HG03060 (cell line): ENCODE results near the gene FCHSD2.

Experiments used
- ATAC-seq: cut with Tn5 transposase; IDR thresholded peaks from one replicate; pipeline ENCODE4 v1.9.1; 2021; ENCODE audit warnings: low read depth, moderate number of reproducible peaks; ENCODE audit not compliant: unreplicated experiment

FCHSD2 gene

GRCh38 chr11:73019449-73019848, 122.7 kb downstream of the FCHSD2 start:
- no peak for ATAC-seq

- ATAC-seq, result no peak
Observed at GRCh38 chr11:73018856-73019255, 123.3 kb downstream of the FCHSD2 start.

- no peak for ATAC-seq
Observed at GRCh38 chr11:73017024-73017751, 124.9 kb downstream of the FCHSD2 start.

GRCh38 chr11:73013021-73013420, 129.1 kb downstream of the FCHSD2 start:
- ATAC-seq, result no peak

DNA sequence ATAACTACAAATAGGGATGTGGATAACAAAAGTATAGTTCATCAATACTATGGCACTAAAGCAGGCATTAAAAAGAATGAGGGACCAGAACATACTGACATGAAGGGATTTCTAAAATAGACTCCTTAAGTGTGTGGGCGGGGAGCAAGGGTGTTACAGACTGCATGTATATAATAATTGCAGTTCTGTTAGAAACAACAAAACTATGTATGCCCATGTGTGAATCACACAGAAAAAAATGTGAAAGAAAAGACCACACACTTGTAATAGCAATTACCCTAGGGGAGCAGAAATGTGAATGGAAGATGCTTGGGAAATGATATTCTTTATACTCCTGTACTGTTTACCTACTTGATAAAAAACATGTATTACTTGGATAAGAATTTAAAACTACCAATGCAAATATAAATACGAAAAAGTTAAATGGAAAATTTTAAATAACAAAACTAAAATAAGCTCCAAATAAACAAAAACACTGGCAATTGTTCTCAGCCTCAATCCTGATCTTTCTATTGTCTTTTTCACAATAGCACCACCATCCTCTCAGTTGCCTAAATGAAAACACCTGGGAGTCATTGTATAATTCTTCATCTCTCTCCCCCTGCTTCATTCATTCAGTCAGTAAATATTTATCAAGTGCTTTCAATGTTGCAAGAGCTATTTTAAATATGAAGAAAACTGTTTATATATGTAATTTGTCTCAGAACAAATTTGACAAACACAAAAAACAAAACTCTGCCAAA, 129.8 kb downstream of the FCHSD2 start:
- ATAC-seq, result no peak

- ATAC-seq, result no peak
Observed at GRCh38 chr11:73011126-73011817, 130.8 kb downstream of the FCHSD2 start.

GRCh38 chr11:73009972-73010371, 132.1 kb downstream of the FCHSD2 start:
- ATAC-seq, result no peak

DNA sequence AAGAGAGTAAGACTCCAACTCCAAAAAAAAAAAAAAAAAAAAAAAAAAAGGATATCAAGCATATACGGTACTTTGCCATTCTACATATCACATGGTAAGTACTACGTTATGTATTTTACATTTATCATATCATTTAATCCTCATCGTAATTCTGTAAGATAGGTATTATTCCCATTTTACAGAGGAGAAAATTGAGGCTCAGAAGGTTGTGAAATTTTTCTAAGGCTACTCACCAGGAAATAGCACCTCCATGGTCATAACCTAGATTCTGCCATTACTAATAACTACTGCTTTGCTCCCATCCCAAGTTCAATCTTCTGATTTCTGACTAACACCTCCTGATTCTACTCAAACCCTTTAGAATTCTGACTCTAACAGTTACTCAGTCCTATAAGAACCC, 138.0 kb downstream of the FCHSD2 start:
- no peak for ATAC-seq

DNA sequence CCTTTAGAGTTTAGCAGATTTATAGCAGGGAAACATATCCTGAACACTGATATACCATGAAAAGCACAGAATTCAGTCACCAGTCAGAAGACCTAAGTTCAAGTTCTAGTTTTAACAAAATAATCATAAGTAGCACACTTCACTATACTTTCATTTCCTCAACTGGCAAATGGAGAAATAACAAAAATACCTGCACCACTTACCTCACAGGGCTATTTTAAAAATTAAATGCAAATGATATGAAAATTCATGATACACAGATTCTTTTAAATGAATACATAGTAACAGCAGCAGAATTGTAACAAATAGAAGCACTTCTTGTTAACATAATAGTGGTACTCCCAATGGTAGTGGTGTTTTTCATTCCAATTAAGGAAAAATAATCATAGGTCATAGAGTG, 139.0 kb downstream of the FCHSD2 start:
- no peak for ATAC-seq

GRCh38 chr11:73002214-73002613, 139.9 kb downstream of the FCHSD2 start:
- ATAC-seq, result no peak

DNA sequence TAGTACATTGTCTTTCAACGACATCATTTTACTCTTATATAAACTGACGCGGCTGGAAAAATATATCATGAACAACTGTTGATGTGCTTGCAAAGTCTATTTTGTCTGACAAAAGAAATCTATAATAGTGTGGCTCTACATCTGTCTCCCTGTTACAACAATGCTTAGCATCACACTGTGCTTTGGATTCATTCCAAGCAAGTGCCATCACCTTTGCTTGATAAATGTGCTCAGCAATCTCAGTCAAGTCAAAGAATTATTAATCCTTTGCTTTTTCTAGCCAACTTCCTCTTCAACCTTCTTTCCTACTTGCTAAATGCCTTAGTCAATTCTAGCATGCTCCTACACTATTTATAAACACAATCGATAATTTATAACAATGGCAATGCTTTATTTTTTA, 140.5 kb downstream of the FCHSD2 start:
- no peak for ATAC-seq

DNA sequence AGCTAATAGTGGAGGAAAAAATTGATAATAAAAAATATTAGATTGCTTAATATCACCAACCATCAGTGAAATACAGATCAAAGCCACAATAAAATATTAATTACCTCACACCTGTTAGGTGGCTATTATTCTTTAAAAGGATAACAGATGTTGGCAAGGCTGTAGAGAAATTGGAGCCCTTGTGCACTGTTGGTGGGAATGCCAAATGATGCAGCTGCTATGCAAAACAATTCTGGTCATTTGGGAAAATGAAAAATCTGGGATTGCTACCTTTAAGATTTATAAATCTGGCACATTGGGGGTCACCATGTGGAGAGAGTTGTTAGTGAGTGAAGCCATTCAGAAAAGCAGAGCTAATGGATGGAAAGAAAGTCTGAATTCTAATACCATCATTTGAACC, 143.4 kb downstream of the FCHSD2 start:
- ATAC-seq, result no peak

DNA sequence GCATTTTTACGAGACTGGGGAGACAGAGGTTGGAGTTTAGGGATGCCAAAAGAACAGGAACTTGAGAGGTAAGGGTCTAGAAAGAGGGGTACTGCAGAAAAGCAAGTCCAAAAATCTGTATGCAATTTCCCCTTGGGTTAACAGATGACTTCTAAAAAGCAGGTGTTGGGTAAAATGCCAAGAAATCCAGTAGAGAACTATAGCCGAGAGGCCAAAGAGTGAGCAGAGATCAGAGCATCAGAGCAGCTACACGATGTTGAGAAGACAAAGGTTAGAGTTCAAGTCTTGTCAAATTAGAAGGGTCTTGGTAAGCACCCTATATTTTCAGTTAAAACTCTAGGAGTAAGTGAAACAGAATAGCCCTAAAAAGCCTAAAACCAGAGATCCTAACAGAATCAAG, 145.2 kb downstream of the FCHSD2 start:
- no peak for ATAC-seq

DNA sequence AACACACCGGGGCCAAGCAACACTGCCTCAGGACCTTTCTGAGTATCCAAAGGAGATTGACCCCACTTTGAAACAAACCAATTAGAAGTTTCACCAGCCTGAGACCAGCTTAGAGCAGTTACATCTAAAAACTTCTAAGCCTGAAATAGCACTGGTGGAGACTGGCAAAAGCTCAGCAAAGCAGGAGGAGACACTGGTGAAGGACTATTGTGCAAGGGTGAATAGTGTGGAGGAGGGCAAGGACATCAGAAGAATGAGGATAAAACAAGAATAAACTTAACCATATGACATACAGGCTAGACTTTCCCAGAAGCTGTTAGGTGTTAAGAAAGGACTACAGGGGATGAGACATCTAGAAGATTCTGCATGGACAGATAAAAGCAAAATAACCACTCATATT, 152.4 kb downstream of the FCHSD2 start:
- no peak for ATAC-seq

- no peak for ATAC-seq
Observed at GRCh38 chr11:72988821-72989220, 153.3 kb downstream of the FCHSD2 start.

GRCh38 chr11:72985645-72986044, 156.5 kb downstream of the FCHSD2 start:
- no peak for ATAC-seq

- no peak for ATAC-seq
Observed at GRCh38 chr11:72984453-72985077, 157.6 kb downstream of the FCHSD2 start.

DNA sequence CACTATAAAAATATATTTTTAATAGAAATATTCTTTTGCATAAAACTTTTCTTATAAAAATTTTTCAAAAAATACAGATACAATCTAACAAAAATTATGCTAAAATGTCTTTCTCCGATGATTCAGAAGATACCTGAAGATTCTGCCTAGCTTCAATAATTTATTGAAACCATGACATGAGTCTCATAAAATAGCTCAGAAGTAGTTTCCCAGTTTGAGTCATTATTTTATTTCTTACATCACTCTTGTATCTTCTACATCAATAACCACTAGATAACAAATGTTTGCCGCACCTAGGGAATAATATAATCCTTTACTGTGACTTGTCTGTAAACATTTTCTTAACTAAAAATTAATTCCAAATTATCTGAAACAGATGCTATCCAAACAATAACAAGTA, 158.6 kb downstream of the FCHSD2 start:
- ATAC-seq, result no peak

- ATAC-seq, result no peak
Observed at GRCh38 chr11:72981971-72982685, 160.0 kb downstream of the FCHSD2 start.

DNA sequence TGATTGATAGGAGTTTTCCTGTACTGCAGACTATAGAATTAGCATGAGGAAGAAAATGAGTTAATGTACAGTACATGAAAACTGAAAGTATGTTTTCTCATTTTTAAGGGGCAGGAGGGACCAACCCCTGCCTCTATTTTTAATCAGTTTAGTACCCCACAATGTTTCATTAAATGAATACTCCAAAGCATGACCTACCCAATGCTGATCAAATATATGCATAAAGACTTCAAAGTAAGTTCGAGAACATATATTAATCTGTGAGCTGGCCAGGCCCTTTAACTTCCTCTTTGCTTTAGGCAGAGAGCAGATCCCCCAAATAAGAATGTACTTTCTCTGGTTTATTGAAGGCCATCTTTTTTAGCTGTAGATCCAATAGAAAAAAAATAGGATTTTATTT, 161.0 kb downstream of the FCHSD2 start:
- ATAC-seq, result no peak
